RWPE2 (cell line): ENCODE data around the gene YWHAH.
"Not testable (repeated sequence)": the region's sequence is repeated elsewhere in the genome, so short reads cannot be mapped to it uniquely, and the experiment has no call there.

Source experiments
- ATAC-seq: fragments of 200-7000 bp; cut with Tn5 transposase; 3 replicates; pipeline ENCODE4 v1.9.1; 2021; ENCODE audit warnings: low read depth
- DNase-seq: peaks from one replicate; pipeline ENCODE4 v3.0.0-alpha.2; 2020; ENCODE audit warnings: low spot score
- H3K27ac ChIP-seq: fragments of 450-650 bp; 2 replicates; pipeline ENCODE4 v1.5.1; 2017; ENCODE audit warnings: mild to moderate bottlenecking; ENCODE audit not compliant: poor library complexity, severe bottlenecking
- H3K27me3 ChIP-seq: fragments of 250-450 bp; sonication (Bioruptor Pico); 2 replicates; pipeline ENCODE4 v1.5.1; 2021; ENCODE audit warnings: mild to moderate bottlenecking, moderate library complexity; ENCODE audit not compliant: insufficient read depth, poor library complexity, severe bottlenecking
- H3K36me3 ChIP-seq: fragments of 250-450 bp; sonication (Bioruptor Pico); 2 replicates; pipeline ENCODE4 v1.5.1; 2020; ENCODE audit warnings: low read depth, mild to moderate bottlenecking, moderate library complexity
- H3K4me1 ChIP-seq: fragments of 250-450 bp; sonication (Bioruptor Pico); 2 replicates; pipeline ENCODE4 v1.5.1; 2021; ENCODE audit warnings: mild to moderate bottlenecking, moderate library complexity; ENCODE audit not compliant: insufficient read depth, poor library complexity, severe bottlenecking
- H3K4me3 ChIP-seq: fragments of 250-450 bp; sonication (Bioruptor Pico); 2 replicates; pipeline ENCODE4 v1.5.1; 2021; ENCODE audit warnings: mild to moderate bottlenecking, moderate library complexity; ENCODE audit not compliant: severe bottlenecking
- H3K9me3 ChIP-seq: fragments of 250-450 bp; sonication (Bioruptor Pico); 2 replicates; pipeline ENCODE4 v1.5.1; 2021; ENCODE audit warnings: mild to moderate bottlenecking, moderate library complexity; ENCODE audit not compliant: severe bottlenecking
- TF ChIP-seq, protein P1 (sequence below): fragments of 450-650 bp; IDR thresholded peaks from one replicate; pipeline ENCODE4 v1.5.1; 2017; ENCODE audit warnings: mild to moderate bottlenecking, moderate library complexity; ENCODE audit not compliant: poor library complexity, severe bottlenecking

Gene YWHAH

DNA sequence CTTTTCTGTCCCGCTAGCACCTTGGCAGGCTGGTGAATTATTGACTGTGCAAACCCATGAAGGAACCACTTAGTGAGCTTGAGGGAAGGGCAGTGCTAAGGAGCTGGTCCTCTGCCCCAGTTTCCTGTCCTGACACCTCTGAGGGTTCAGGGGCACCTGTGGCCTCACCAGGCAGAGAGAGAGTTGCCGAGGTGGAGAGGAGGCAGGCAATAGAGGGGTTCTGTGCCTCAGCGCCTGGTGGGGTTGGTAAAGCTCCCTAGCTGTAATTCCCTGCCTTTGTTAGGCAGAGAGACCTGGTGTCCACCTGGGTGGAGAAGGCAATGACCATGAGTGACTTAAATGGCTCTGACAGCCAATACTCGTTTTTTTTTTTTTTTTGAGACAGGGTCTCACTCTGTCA, 36.3 kb downstream of the YWHAH start:
- TF ChIP-seq, protein P1, sequence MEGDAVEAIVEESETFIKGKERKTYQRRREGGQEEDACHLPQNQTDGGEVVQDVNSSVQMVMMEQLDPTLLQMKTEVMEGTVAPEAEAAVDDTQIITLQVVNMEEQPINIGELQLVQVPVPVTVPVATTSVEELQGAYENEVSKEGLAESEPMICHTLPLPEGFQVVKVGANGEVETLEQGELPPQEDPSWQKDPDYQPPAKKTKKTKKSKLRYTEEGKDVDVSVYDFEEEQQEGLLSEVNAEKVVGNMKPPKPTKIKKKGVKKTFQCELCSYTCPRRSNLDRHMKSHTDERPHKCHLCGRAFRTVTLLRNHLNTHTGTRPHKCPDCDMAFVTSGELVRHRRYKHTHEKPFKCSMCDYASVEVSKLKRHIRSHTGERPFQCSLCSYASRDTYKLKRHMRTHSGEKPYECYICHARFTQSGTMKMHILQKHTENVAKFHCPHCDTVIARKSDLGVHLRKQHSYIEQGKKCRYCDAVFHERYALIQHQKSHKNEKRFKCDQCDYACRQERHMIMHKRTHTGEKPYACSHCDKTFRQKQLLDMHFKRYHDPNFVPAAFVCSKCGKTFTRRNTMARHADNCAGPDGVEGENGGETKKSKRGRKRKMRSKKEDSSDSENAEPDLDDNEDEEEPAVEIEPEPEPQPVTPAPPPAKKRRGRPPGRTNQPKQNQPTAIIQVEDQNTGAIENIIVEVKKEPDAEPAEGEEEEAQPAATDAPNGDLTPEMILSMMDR, result no peak
- DNase-seq (no peak), ATAC-seq (no peak)
- no peak overlapping the region for H3K4me3 ChIP-seq
- no peaks in the 10 kb centered on the region for H3K9me3 ChIP-seq
- no peaks in the 10 kb centered on the region for H3K27me3 ChIP-seq
- no peaks in the 10 kb centered on the region for H3K36me3 ChIP-seq
- no peak overlapping the region for H3K27ac ChIP-seq
- H3K4me1 ChIP-seq, result no peaks in the 10 kb centered on the region

DNA sequence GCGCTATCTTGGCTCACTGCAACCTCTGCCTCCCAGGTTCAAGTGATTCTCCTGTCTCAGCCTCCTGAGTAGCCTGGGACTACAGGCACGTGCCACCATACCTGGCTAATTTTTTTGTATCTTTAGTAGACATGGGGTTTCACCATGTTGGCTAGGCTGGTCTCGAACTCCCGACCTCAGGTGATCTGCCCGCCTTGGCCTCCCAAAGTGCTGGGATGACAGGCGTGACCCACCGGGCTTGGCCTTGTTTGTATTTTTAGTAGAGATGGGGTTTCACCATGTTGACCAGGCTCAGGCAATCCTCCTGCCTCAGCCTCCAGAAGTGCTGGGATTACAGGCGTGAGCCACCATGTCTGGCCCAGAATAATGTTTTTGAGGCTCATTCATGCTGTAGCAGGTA, 37.6 kb downstream of the YWHAH start:
- H3K27ac ChIP-seq, H3K9me3 ChIP-seq, ATAC-seq, H3K4me3 ChIP-seq, H3K36me3 ChIP-seq, DNase-seq, H3K27me3 ChIP-seq, H3K4me1 ChIP-seq: not testable (repeated sequence)

DNA sequence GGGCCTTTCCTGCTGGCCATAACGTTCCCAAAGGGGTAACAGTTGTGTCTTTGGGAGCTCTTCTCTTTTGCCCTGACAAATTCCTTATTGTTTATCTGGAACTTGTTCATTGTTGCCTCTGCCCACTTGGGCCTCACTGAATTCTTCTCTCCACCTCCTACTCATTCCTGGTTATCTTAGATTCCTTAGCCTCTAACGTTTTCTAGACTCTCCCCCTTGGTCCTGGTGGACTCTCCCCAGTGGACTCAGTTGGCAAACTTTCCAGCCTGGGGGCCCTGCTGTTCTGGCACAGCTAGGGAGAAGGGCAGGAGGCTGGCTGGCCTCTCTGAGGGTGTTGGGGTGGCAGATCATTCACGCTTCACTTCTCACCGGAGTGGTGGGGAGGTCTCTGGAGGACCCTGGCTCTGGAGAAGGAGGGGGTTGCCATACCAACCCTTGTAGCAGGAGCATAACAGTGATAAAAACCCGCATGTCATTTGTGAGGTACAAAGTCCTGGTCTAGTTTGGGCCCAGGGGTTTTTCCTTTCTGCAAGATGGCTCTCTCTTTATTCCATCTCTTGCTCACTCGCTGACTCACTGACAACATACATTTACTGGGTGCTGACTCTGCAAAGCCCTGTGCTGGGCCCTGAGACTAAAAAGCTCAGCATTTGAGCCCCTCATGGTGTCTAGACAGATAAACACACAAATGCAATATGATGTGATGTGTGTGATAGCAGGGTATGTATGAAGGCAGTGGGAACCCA, 39.7 kb downstream of the YWHAH start:
- H3K36me3 ChIP-seq, result no peaks in the 10 kb centered on the region
- TF ChIP-seq, protein P1, result no peak

DNA sequence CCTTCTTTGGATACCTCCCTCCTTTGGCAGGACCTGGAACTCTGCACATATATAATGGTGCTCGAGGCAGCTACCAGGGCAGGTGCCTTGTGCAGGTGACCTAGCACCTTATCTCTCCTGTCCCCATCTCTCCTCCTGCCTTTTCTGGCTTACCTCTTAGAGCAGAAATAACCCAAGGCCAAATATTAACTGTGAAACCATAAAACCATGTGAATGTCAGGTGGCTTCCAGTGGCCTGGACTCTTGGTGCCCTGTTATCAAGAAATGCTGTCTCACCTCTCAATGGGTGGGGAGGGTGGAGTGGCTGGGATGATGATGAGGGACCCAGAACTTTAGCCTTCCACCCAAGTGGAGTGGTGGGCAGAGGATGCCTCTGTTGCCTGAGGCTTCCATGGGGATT, 42.9 kb downstream of the YWHAH start:
- Histone ChIP-seq H3K4me1 (no peaks in the 10 kb centered on the region), H3K9me3 (no peaks in the 10 kb centered on the region), H3K27me3 (no peaks in the 10 kb centered on the region), H3K27ac (no peak overlapping the region), H3K4me3 (no peak overlapping the region), H3K36me3 (no peaks in the 10 kb centered on the region)
- TF ChIP-seq, protein P1, result no peak
- DNase-seq (no peak), ATAC-seq (no peak)

More for the DNA sequence above, 39.7 kb downstream of the YWHAH start:
- no peaks in the 10 kb centered on the region for H3K4me1 ChIP-seq
- no peaks in the 10 kb centered on the region for H3K9me3 ChIP-seq
- no peak overlapping the region for H3K27ac ChIP-seq
- no peak overlapping the region for H3K4me3 ChIP-seq
- H3K27me3 ChIP-seq, result no peaks in the 10 kb centered on the region
- DNase-seq (no peak), ATAC-seq (no peak)

DNA sequence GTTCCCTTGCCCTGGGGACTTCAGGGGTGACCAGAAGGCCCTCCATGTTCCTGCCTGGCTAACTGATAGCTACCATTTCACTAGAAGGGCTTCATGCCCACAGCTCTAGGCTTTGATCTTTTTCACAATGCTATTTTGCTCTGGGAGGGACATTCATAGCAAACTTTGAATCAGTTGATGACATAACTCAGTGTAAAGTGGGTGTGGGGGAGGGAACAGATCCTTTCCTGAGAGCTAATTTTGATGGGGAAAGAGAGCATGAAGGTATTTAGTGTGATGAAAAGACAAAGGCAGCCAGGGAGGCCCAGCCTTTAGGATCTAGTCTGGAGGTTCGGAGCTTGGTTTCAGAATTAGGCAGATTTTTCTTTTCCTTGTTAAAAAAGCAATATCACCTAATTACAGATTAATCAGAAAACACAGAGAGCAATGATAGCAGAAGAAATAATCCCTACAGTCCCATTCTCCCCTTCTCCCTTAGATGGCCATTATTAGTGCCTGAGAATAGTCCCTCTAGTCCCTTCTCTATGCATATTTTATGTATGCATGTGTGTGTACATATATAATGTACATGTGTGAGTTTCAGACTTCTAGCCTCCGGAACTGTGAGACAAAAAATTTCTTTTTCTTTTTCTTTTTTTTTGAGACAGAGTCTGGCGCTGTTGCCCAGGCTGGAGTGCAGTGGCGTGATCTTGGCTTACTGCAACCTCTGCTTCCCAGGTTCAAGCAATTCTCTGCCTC, 46.9 kb downstream of the YWHAH start:
- Histone ChIP-seq H3K4me3 (no peak overlapping the region), H3K9me3 (no peaks in the 10 kb centered on the region), H3K4me1 (no peaks in the 10 kb centered on the region), H3K36me3 (no peaks in the 10 kb centered on the region), H3K27me3 (no peaks in the 10 kb centered on the region), H3K27ac (no peak overlapping the region)
- no peak for DNase-seq
- no peak for ATAC-seq
- TF ChIP-seq, protein P1, result no peak
